Right atrium auricular region (tissue), 2 donors: ENCODE results near the gene PSMB5. TPM values are rescaled to one million over a fixed set of nuclear protein-coding genes. Genes with fewer than 3 reads are reported as not detected.
A peak's percentile ranks its signal among the peaks of the same experiment; 100 is the strongest.

ENCODE experiments used
- DNase-seq: peaks from one replicate; pipeline ENCODE4 v3.0.0-alpha.2; 2019; ENCODE audit warnings: low spot score
- H3K27ac ChIP-seq, 2 donors: fragments of 200-600 bp; sonication (generic); 1 replicate in 1 of 2; 2 replicates in 1 of 2; pipeline ENCODE4 v1.5.1; 2016 to 2019
- H3K27me3 ChIP-seq, 2 donors: fragments of 200-600 bp; sonication (generic); one replicate each; pipeline versions ENCODE4 v1.5.1 to v1.6.0; 2017 to 2019
- H3K36me3 ChIP-seq: fragments of 200-600 bp; sonication (generic); one replicate; pipeline ENCODE4 v1.5.1; 2016
- H3K4me1 ChIP-seq, 2 donors: fragments of 200-600 bp; sonication (generic); one replicate each; pipeline versions ENCODE4 v1.5.1 to v1.6.0; 2017 to 2019
- H3K4me3 ChIP-seq, 2 donors: fragments of 200-600 bp; sonication (generic); 1 replicate in 1 of 2; 2 replicates in 1 of 2; pipeline ENCODE4 v1.5.1; 2017 to 2019; ENCODE audit warnings: mild to moderate bottlenecking in 1 of 2, moderate library complexity in 1 of 2
- H3K9me3 ChIP-seq, 2 donors: fragments of 200-600 bp; sonication (generic); one replicate each; pipeline ENCODE4 v1.5.1; 2019
- total RNA-seq, 2 donors: library from RNA; depleted of rRNA; stranded (reverse); fragments of >200 nt; gene quantifications; one replicate each; pipeline ENCODE4 v1.1.0, GENCODE V29; 2016
- TF ChIP-seq, protein P1 (sequence below), 2 donors: fragments of 200-600 bp; sonication (generic); IDR thresholded peaks; one replicate each; pipeline ENCODE4 v1.5.1; 2019; ENCODE audit warnings: antibody characterized with exemption in 2 of 2

PSMB5 gene
- total RNA-seq, 2 donors from 2014 or later = 105 to 122 TPM

DNA sequence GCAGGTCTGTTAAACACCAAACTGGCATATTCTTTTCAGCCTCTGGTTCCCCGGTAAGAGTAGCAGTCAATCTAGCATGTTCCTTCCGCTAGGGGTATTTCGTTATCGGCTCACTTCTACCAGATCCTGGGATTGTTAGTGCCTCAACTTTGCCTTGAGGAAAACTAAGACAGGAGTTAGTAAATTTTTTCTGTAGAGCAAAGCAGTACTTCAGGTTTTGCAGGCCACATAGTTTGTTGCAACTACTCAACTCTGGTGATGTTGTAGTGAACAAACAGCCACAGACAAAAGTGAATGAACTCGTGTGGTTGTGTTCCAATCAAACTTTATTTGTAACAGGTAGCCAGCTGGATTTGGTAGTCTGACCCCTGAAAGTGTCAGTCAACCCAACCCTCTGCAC is 28.9 kb upstream of the PSMB5 start:
- H3K27ac ChIP-seq = no peak overlapping the region
- no peak overlapping the region for H3K4me3 ChIP-seq
- DNase-seq = no peak

DNA sequence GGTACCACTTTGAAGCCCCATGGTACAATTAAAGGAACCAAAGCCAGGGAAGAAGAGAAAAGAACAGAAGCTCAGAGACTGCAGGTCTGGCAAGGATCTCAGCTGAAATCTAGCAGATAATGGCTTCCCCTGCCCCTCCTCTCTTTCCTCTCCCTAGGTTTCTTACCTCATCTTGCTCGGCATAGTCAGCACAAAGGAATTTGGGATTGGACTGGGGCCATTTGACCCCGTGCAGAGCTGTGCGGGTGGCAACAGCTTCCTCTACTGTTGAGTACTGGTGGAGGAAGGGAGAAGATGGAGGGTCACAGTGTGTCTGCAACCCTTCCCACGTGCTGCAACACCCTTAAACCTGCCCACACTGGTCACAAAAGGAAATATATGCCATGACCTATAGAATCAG is 27.3 kb upstream of the PSMB5 start:
- TF ChIP-seq, protein P1, sequence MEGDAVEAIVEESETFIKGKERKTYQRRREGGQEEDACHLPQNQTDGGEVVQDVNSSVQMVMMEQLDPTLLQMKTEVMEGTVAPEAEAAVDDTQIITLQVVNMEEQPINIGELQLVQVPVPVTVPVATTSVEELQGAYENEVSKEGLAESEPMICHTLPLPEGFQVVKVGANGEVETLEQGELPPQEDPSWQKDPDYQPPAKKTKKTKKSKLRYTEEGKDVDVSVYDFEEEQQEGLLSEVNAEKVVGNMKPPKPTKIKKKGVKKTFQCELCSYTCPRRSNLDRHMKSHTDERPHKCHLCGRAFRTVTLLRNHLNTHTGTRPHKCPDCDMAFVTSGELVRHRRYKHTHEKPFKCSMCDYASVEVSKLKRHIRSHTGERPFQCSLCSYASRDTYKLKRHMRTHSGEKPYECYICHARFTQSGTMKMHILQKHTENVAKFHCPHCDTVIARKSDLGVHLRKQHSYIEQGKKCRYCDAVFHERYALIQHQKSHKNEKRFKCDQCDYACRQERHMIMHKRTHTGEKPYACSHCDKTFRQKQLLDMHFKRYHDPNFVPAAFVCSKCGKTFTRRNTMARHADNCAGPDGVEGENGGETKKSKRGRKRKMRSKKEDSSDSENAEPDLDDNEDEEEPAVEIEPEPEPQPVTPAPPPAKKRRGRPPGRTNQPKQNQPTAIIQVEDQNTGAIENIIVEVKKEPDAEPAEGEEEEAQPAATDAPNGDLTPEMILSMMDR (IDR thresholded peaks at IDR 0.05) = no peak
- DNase-seq = peak; percentile 81
- Histone ChIP-seq H3K27me3 (no peaks in the 10 kb centered on the region), H3K36me3 (peaks cover 82% of the 10 kb centered on the region), H3K4me1 (peaks cover 0 to 19% of the 10 kb centered on the region in 2 donors), H3K9me3 (no peaks in the 10 kb centered on the region), H3K27ac (peak overlapping the region in 1 of 2 donors; percentile 28), H3K4me3 (no peak overlapping the region)

More for the DNA sequence above, 28.9 kb upstream of the PSMB5 start:
- Histone ChIP-seq H3K9me3 (no peaks in the 10 kb centered on the region), H3K4me1 (peaks cover 0 to 19% of the 10 kb centered on the region in 2 donors), H3K36me3 (peaks cover 96% of the 10 kb centered on the region), H3K27me3 (no peaks in the 10 kb centered on the region)
- TF ChIP-seq, protein P1 (IDR thresholded peaks at IDR 0.05) = no peak

DNA sequence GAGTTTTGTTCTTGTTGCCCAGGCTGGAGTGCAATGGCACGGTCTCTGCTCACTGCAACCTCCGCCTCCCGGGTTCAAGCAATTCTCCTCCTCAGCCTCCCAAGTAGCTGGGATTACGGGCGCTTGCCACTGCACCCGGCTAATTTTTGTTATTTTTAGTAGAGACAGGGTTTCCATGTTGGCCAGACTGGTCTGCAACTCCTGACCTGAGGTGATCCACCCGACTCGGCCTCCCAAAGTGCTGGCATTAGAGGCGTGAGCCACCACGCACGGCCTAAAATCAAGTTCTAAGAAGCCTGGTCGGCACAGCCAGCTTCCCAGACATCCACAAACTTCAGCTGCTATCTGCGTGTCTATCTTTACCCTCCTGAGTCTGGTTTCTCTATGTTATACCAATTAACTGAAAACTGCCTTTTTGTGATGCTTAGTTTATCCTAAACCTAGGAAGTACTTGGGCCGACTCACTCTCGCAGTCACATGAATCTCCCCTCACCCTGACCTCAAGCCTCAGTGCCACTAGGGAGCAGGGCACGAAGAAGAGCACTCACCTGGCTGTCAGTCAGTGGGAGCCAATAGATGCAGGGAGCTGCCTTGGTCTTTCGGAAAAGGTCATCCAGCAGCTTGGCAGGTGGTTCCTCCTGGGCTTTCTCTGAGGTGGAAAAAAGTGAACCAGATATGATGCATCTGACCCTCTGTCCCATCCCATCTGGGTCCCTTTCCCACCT is 26.0 kb upstream of the PSMB5 start:
- TF ChIP-seq, protein P1 (IDR thresholded peaks at IDR 0.05) = no peak
- H3K4me3 ChIP-seq = no peak overlapping the region
- no peak overlapping the region for H3K27ac ChIP-seq
- no peak for DNase-seq
- H3K27me3 ChIP-seq = no peaks in the 10 kb centered on the region
- peaks cover 0 to 30% of the 10 kb centered on the region in 2 donors for H3K4me1 ChIP-seq
- H3K9me3 ChIP-seq = no peaks in the 10 kb centered on the region
- H3K36me3 ChIP-seq = peaks cover 69% of the 10 kb centered on the region

DNA sequence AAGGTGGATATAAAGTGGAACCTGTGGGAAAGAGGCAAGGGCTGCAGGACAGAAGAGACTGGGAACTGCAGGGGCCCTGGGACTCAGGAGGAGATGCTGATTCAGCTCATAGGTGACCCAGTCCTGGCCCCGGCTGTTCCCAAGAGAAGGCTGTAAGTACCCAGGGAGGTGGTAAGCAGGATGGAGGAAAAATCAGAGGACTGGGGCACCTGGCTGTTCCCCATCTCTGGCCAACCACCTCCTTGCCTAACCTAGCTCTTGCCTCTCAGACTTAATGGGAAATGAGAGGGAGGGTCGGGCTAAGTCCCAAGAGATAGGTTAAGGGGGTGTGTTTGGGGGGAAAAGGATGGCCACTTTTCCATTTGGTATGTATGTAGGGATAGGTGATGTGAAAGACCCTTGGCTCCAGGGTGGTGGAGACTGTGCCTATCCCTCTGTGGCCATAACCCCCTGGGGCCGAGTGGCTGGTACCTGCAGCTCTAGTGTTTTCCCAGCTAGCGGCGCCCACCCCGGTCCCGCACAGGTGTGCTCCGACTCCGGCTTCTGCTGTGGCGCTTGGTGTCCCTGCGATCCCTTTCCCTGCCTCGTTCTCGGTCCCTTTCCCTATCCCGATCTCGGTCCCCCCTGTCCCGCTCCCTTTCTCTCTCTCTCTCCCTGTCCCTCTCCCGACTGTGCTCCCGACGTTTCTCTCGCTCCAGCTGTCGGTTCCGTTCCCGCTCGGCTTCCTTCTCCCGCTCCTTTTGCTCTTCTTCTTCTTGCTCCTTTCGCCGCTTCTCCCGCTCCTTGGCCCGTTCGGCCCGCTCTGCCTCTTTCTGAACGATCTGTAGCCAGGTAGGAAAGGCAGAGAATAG is 24.2 kb upstream of the PSMB5 start:
- Histone ChIP-seq H3K27ac (no peak overlapping the region), H3K27me3 (no peaks in the 10 kb centered on the region), H3K4me1 (peaks cover 0 to 31% of the 10 kb centered on the region in 2 donors), H3K4me3 (no peak overlapping the region), H3K9me3 (no peaks in the 10 kb centered on the region), H3K36me3 (peaks cover 53% of the 10 kb centered on the region)
- DNase-seq = no peak
- TF ChIP-seq, protein P1 (IDR thresholded peaks at IDR 0.05) = no peak

DNA sequence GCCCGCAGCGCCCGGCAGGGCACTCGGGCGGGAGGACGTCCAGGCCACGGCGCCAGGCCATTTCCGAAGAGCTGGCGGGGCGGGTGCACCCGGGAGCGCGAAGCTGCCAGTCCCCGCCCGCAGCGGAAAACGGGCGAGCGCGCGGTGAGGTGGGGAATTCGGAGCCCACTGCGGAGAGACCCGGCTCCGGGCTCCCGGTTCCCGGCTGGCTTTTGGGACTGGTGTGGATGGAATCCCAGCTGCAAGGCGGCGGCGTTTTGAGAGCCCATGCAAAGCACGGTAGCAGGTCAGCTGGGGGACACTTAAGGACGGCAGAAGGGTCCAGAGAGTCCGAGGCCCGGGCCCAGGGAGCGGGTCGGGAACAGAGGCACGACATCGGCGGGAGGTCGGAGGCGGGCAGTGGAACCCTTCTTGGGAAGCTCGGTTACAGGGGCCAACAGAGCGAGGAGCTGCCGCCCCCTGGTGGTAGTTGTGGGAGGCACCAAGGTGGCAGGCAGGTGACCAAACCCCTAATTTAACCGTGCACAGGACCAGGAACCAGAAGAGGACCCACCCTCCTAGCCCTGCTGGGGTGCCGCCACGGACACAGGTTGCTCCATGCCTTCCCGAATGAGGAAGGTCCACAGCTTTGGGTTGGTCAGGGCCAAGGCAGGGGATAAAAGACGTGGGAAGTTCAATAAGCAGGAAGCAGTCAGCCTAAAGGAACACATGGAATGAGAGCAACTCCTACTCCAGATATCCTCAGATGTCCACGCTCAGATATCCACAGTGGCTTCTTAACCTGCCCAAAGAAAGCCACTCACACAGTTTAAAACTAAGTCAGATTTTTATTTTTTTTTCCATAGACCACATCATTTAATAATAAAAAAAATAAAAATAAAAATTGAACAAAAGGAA is 23.3 kb upstream of the PSMB5 start:
- peak; percentile 86 for DNase-seq
- Histone ChIP-seq H3K9me3 (no peaks in the 10 kb centered on the region), H3K27ac (peak overlapping the region; percentile 55 to 69), H3K4me3 (peak overlapping the region; percentile 61 to 73), H3K36me3 (peaks cover 44% of the 10 kb centered on the region), H3K4me1 (peaks cover 0 to 31% of the 10 kb centered on the region in 2 donors), H3K27me3 (no peaks in the 10 kb centered on the region)
- TF ChIP-seq, protein P1 (IDR thresholded peaks at IDR 0.05) = peak; percentile 83 to 99
